ENCODE data around the gene DGCR6.
"Not testable (repeated sequence)": the region's sequence is repeated elsewhere in the genome, so short reads cannot be mapped to it uniquely, and the experiment has no call there.

Gene DGCR6

GRCh38 chr22:18929459-18929858 is 23.3 kb downstream of the DGCR6 start:
- Histone ChIP-seq H3K4me1 (ENCODE audit: control insufficient read depth, insufficient read depth, low read length, poor library complexity, severe bottlenecking) (no peaks in the 10 kb centered on the region), H3K9me3 (ENCODE audit: control insufficient read depth, low read length) (no peaks in the 10 kb centered on the region), H3K36me3 (ENCODE audit: control insufficient read depth, insufficient read depth, low read length) (no peaks in the 10 kb centered on the region), H3K4me3 (ENCODE audit: insufficient read depth, low read depth, low read length, poor library complexity, severe bottlenecking) (no peak overlapping the region), H3K27me3 (replicated peaks; ENCODE audit: control insufficient read depth, insufficient read depth, low read length, poor library complexity, severe bottlenecking) (no peaks in the 10 kb centered on the region), H3K27ac (ENCODE audit: insufficient read depth, low read length, poor library complexity, severe bottlenecking) (no peak overlapping the region)
- no peak for DNase-seq

GRCh38 chr22:18931905-18932652 is 26.0 kb downstream of the DGCR6 start:
- DNase-seq: no peak
- Histone ChIP-seq H3K27ac (ENCODE audit: insufficient read depth, low read length, poor library complexity, severe bottlenecking) (no peak overlapping the region), H3K27me3 (replicated peaks; ENCODE audit: control insufficient read depth, insufficient read depth, low read length, poor library complexity, severe bottlenecking) (no peaks in the 10 kb centered on the region), H3K36me3 (ENCODE audit: control insufficient read depth, insufficient read depth, low read length) (no peaks in the 10 kb centered on the region), H3K9me3 (ENCODE audit: control insufficient read depth, low read length) (no peaks in the 10 kb centered on the region), H3K4me1 (ENCODE audit: control insufficient read depth, insufficient read depth, low read length, poor library complexity, severe bottlenecking) (no peaks in the 10 kb centered on the region), H3K4me3 (ENCODE audit: insufficient read depth, low read depth, low read length, poor library complexity, severe bottlenecking) (no peak overlapping the region)

GRCh38 chr22:18933914-18934313 is 27.8 kb downstream of the DGCR6 start:
- no peak overlapping the region for H3K27ac ChIP-seq (ENCODE audit: insufficient read depth, low read length, poor library complexity, severe bottlenecking)
- no peak overlapping the region for H3K4me3 ChIP-seq (ENCODE audit: insufficient read depth, low read depth, low read length, poor library complexity, severe bottlenecking)
- H3K4me1 ChIP-seq (ENCODE audit: control insufficient read depth, insufficient read depth, low read length, poor library complexity, severe bottlenecking): no peaks in the 10 kb centered on the region
- H3K9me3 ChIP-seq (ENCODE audit: control insufficient read depth, low read length): no peaks in the 10 kb centered on the region
- no peaks in the 10 kb centered on the region for H3K36me3 ChIP-seq (ENCODE audit: control insufficient read depth, insufficient read depth, low read length)
- H3K27me3 ChIP-seq (replicated peaks; ENCODE audit: control insufficient read depth, insufficient read depth, low read length, poor library complexity, severe bottlenecking): no peaks in the 10 kb centered on the region
- no peak for DNase-seq

- not testable (repeated sequence) for DNase-seq; H3K27ac ChIP-seq (ENCODE audit: insufficient read depth, low read length, poor library complexity, severe bottlenecking); H3K9me3 ChIP-seq (ENCODE audit: control insufficient read depth, low read length); H3K4me3 ChIP-seq (ENCODE audit: insufficient read depth, low read depth, low read length, poor library complexity, severe bottlenecking); H3K4me1 ChIP-seq (ENCODE audit: control insufficient read depth, insufficient read depth, low read length, poor library complexity, severe bottlenecking); H3K36me3 ChIP-seq (ENCODE audit: control insufficient read depth, insufficient read depth, low read length); H3K27me3 ChIP-seq (replicated peaks; ENCODE audit: control insufficient read depth, insufficient read depth, low read length, poor library complexity, severe bottlenecking)
Observed at GRCh38 chr22:18934688-18935087, 28.6 kb downstream of the DGCR6 start.

- H3K27me3 ChIP-seq (replicated peaks; ENCODE audit: control insufficient read depth, insufficient read depth, low read length, poor library complexity, severe bottlenecking): no peaks in the 10 kb centered on the region
- H3K27ac ChIP-seq (ENCODE audit: insufficient read depth, low read length, poor library complexity, severe bottlenecking): no peak within 1 kb of the TSS
- no peaks in the 10 kb centered on the region for H3K36me3 ChIP-seq (ENCODE audit: control insufficient read depth, insufficient read depth, low read length)
- no peaks in the 10 kb centered on the region for H3K4me1 ChIP-seq (ENCODE audit: control insufficient read depth, insufficient read depth, low read length, poor library complexity, severe bottlenecking)
- no peak within 1 kb of the TSS for H3K4me3 ChIP-seq (ENCODE audit: insufficient read depth, low read depth, low read length, poor library complexity, severe bottlenecking)
- DNase-seq: no peak
- no peaks in the 10 kb centered on the region for H3K9me3 ChIP-seq (ENCODE audit: control insufficient read depth, low read length)
Observed at GRCh38 chr22:18935889-18936529, 29.9 kb downstream of the DGCR6 start, which contains the start of gene PRODH. Gene PRODH (minus strand): TSS chr22:18936293. CDS start chr22:18936287, 6 bp downstream.

- H3K36me3 ChIP-seq (ENCODE audit: control insufficient read depth, insufficient read depth, low read length); H3K4me1 ChIP-seq (ENCODE audit: control insufficient read depth, insufficient read depth, low read length, poor library complexity, severe bottlenecking); H3K9me3 ChIP-seq (ENCODE audit: control insufficient read depth, low read length); DNase-seq; H3K27ac ChIP-seq (ENCODE audit: insufficient read depth, low read length, poor library complexity, severe bottlenecking); H3K27me3 ChIP-seq (replicated peaks; ENCODE audit: control insufficient read depth, insufficient read depth, low read length, poor library complexity, severe bottlenecking); H3K4me3 ChIP-seq (ENCODE audit: insufficient read depth, low read depth, low read length, poor library complexity, severe bottlenecking): not testable (repeated sequence)
Observed at GRCh38 chr22:18938691-18939090, 32.6 kb downstream of the DGCR6 start.

- not testable (repeated sequence) for H3K4me3 ChIP-seq (ENCODE audit: insufficient read depth, low read depth, low read length, poor library complexity, severe bottlenecking); H3K27me3 ChIP-seq (replicated peaks; ENCODE audit: control insufficient read depth, insufficient read depth, low read length, poor library complexity, severe bottlenecking); H3K4me1 ChIP-seq (ENCODE audit: control insufficient read depth, insufficient read depth, low read length, poor library complexity, severe bottlenecking); H3K36me3 ChIP-seq (ENCODE audit: control insufficient read depth, insufficient read depth, low read length); H3K27ac ChIP-seq (ENCODE audit: insufficient read depth, low read length, poor library complexity, severe bottlenecking); DNase-seq; H3K9me3 ChIP-seq (ENCODE audit: control insufficient read depth, low read length)
Observed at GRCh38 chr22:18947105-18947504, 41.0 kb downstream of the DGCR6 start.

GRCh38 chr22:18947905-18948304 is 41.8 kb downstream of the DGCR6 start:
- DNase-seq: no peak
- Histone ChIP-seq H3K27ac (ENCODE audit: insufficient read depth, low read length, poor library complexity, severe bottlenecking) (no peak overlapping the region), H3K4me1 (ENCODE audit: control insufficient read depth, insufficient read depth, low read length, poor library complexity, severe bottlenecking) (no peaks in the 10 kb centered on the region), H3K36me3 (ENCODE audit: control insufficient read depth, insufficient read depth, low read length) (no peaks in the 10 kb centered on the region), H3K27me3 (replicated peaks; ENCODE audit: control insufficient read depth, insufficient read depth, low read length, poor library complexity, severe bottlenecking) (no peaks in the 10 kb centered on the region), H3K4me3 (ENCODE audit: insufficient read depth, low read depth, low read length, poor library complexity, severe bottlenecking) (no peak overlapping the region), H3K9me3 (ENCODE audit: control insufficient read depth, low read length) (no peaks in the 10 kb centered on the region)

- H3K9me3 ChIP-seq (ENCODE audit: control insufficient read depth, low read length): no peaks in the 10 kb centered on the region
- no peak overlapping the region for H3K27ac ChIP-seq (ENCODE audit: insufficient read depth, low read length, poor library complexity, severe bottlenecking)
- H3K27me3 ChIP-seq (replicated peaks; ENCODE audit: control insufficient read depth, insufficient read depth, low read length, poor library complexity, severe bottlenecking): no peaks in the 10 kb centered on the region
- DNase-seq: no peak
- H3K36me3 ChIP-seq (ENCODE audit: control insufficient read depth, insufficient read depth, low read length): no peaks in the 10 kb centered on the region
- H3K4me1 ChIP-seq (ENCODE audit: control insufficient read depth, insufficient read depth, low read length, poor library complexity, severe bottlenecking): no peaks in the 10 kb centered on the region
- H3K4me3 ChIP-seq (ENCODE audit: insufficient read depth, low read depth, low read length, poor library complexity, severe bottlenecking): no peak overlapping the region
Observed at GRCh38 chr22:18950141-18950540, 44.0 kb downstream of the DGCR6 start.

GRCh38 chr22:18952022-18952421 is 45.9 kb downstream of the DGCR6 start:
- H3K4me1 ChIP-seq (ENCODE audit: control insufficient read depth, insufficient read depth, low read length, poor library complexity, severe bottlenecking): no peaks in the 10 kb centered on the region
- no peaks in the 10 kb centered on the region for H3K36me3 ChIP-seq (ENCODE audit: control insufficient read depth, insufficient read depth, low read length)
- DNase-seq: no peak
- no peaks in the 10 kb centered on the region for H3K27me3 ChIP-seq (replicated peaks; ENCODE audit: control insufficient read depth, insufficient read depth, low read length, poor library complexity, severe bottlenecking)
- H3K4me3 ChIP-seq (ENCODE audit: insufficient read depth, low read depth, low read length, poor library complexity, severe bottlenecking): no peak overlapping the region
- no peaks in the 10 kb centered on the region for H3K9me3 ChIP-seq (ENCODE audit: control insufficient read depth, low read length)
- no peak overlapping the region for H3K27ac ChIP-seq (ENCODE audit: insufficient read depth, low read length, poor library complexity, severe bottlenecking)

Data from effector memory CD4-positive, alpha-beta T cell (primary cell).